Body of pancreas (tissue), 4 donors: ENCODE results near the gene VASP.

ENCODE experiments used
- CTCF ChIP-seq, 7 experiments: fragments of 450-650 bp in 4 of 7; fragments of 200-600 bp in 3 of 7; sonication (generic) in 3 of 7; IDR thresholded peaks; one replicate each; pipeline ENCODE4 v1.5.1; 2016 to 2019; ENCODE audit warnings: antibody characterized with exemption in 7 of 7
- POLR2A ChIP-seq, 3 donors: fragments of 450-650 bp; IDR thresholded peaks; one replicate each; pipeline ENCODE4 v1.6.1; 2016; ENCODE audit warnings: antibody characterized with exemption in 3 of 3, mild to moderate bottlenecking in 2 of 3

- TF ChIP-seq CTCF (IDR thresholded peaks at IDR 0.05) (no peak), POLR2A (IDR thresholded peaks at IDR 0.05) (no peak)
Observed at GRCh38 chr19:45473367-45473681, 34.0 kb upstream of the VASP start.
